IMR-90 (cell line): ENCODE data around the gene SERPINB4. TPM values are rescaled to one million over a fixed set of nuclear protein-coding genes. Genes with fewer than 3 reads are reported as not detected.

ENCODE experiments used
- ATAC-seq: fragments of 200-7000 bp; cut with Tn5 transposase; 2 replicates; pipeline ENCODE4 v1.9.1; 2020; ENCODE audit warnings: low read depth, mild to moderate bottlenecking, moderate library complexity
- BruUV-seq: library from RNA; stranded (reverse); fragments of 400-500 nt; replicated peaks from 2 replicates; lab custom pipeline; 2021; lab: Mats Ljungman, UMichigan
- CTCF ChIA-PET: fragments of 300-600 bp; formaldehyde crosslinking; extraction: SDS; loops from one replicate; lab custom pipeline; 2021; ENCODE audit warnings: antibody characterized with exemption; lab: Yijun Ruan, JAX
- POLR2A ChIA-PET: fragments of 300-600 bp; sonication (Branson Sonifier 250); formaldehyde crosslinking; loops from one replicate; lab custom pipeline; 2022; ENCODE audit warnings: antibody characterized with exemption; ENCODE audit not compliant: unreplicated experiment; lab: Charles Lee
- DNase-seq: peaks from one replicate; pipeline ENCODE4 v3.0.0; 2013
- H2AFZ ChIP-seq: replicated peaks from 2 replicates; pipeline ENCODE3; 2013; ENCODE audit warnings: low read length, mild to moderate bottlenecking; ENCODE audit not compliant: poor library complexity
- H2AK5ac ChIP-seq: 2 replicates; pipeline ENCODE4 v1.6.1; 2013; ENCODE audit warnings: low read depth, low read length, inconsistent platforms
- H2AK9ac ChIP-seq: replicated peaks from 2 replicates; pipeline ENCODE3; 2013; ENCODE audit warnings: mild to moderate bottlenecking, low read depth, low read length, moderate library complexity; ENCODE audit not compliant: poor library complexity
- H2BK120ac ChIP-seq: 2 replicates; pipeline ENCODE4 v1.6.1; 2013; ENCODE audit warnings: low read depth, low read length, inconsistent platforms
- H2BK15ac ChIP-seq: 3 replicates; pipeline ENCODE4 v1.6.1; 2013; ENCODE audit warnings: low read depth, low read length, inconsistent platforms
- H2BK20ac ChIP-seq: 2 replicates; pipeline ENCODE4 v1.6.1; 2013; ENCODE audit warnings: low read depth, mild to moderate bottlenecking, inconsistent platforms, low read length, moderate library complexity
- H2BK5ac ChIP-seq: 2 replicates; pipeline ENCODE4 v1.6.1; 2013; ENCODE audit warnings: mild to moderate bottlenecking, low read depth, low read length, inconsistent platforms; ENCODE audit not compliant: poor library complexity, severe bottlenecking
- H3K14ac ChIP-seq: replicated peaks from 2 replicates; pipeline ENCODE4 v1.6.1; 2013; ENCODE audit warnings: low read depth, low read length, inconsistent platforms
- H3K18ac ChIP-seq: 2 replicates; pipeline ENCODE4 v1.6.1; 2013; ENCODE audit warnings: low read depth, low read length, control low read depth
- H3K23ac ChIP-seq: 2 replicates; pipeline ENCODE4 v1.6.1; 2013; ENCODE audit warnings: low read depth, low read length, inconsistent platforms
- H3K27ac ChIP-seq: 2 replicates; pipeline ENCODE4 v1.5.1; 2013; ENCODE audit warnings: mild to moderate bottlenecking, control low read depth, low read length; ENCODE audit not compliant: insufficient read depth
- H3K27me3 ChIP-seq: 2 replicates; pipeline ENCODE4 v1.6.1; 2013; ENCODE audit warnings: low read length; ENCODE audit not compliant: control insufficient read depth, insufficient read depth
- H3K36me3 ChIP-seq: 2 replicates; pipeline ENCODE4 v1.6.1; 2013; ENCODE audit warnings: low read length, mixed read lengths; ENCODE audit not compliant: control insufficient read depth, insufficient read depth
- H3K4ac ChIP-seq: 2 replicates; pipeline ENCODE4 v1.6.1; 2013; ENCODE audit warnings: low read depth, low read length, inconsistent platforms
- H3K4me1 ChIP-seq: 2 replicates; pipeline ENCODE4 v1.6.1; 2013; ENCODE audit warnings: low read length, mixed read lengths; ENCODE audit not compliant: control insufficient read depth, insufficient read depth
- H3K4me2 ChIP-seq: 2 replicates; pipeline ENCODE4 v1.6.1; 2013; ENCODE audit warnings: low read depth, mild to moderate bottlenecking, control low read depth, low read length, moderate library complexity
- H3K4me3 ChIP-seq: 2 replicates; pipeline ENCODE4 v1.5.1; 2013; ENCODE audit warnings: low read depth, mild to moderate bottlenecking, control low read depth, low read length, moderate library complexity; ENCODE audit not compliant: insufficient read depth
- H3K56ac ChIP-seq: 2 replicates; pipeline ENCODE4 v1.6.1; 2013; ENCODE audit warnings: low read length, inconsistent platforms; ENCODE audit not compliant: insufficient read depth; ENCODE audit errors: extremely low read depth
- H3K79me1 ChIP-seq, 2 experiments: 2 replicates each; pipeline ENCODE4 v1.6.1; 2013; ENCODE audit warnings: low read length in 2 of 2, inconsistent platforms in 1 of 2, low read depth in 1 of 2
- H3K9ac ChIP-seq: 2 replicates; pipeline ENCODE4 v1.6.1; 2013; ENCODE audit warnings: low read depth, low read length, control low read depth
- H3K9me1 ChIP-seq: 2 replicates; pipeline ENCODE4 v1.6.1; 2013; ENCODE audit warnings: low read length, inconsistent platforms; ENCODE audit not compliant: insufficient read depth
- H3K9me3 ChIP-seq: 2 replicates; pipeline ENCODE4 v1.6.1; 2013; ENCODE audit warnings: low read length; ENCODE audit not compliant: control insufficient read depth, insufficient read depth
- H4K20me1 ChIP-seq: 2 replicates; pipeline ENCODE4 v1.6.1; 2013; ENCODE audit warnings: low read length, inconsistent platforms; ENCODE audit not compliant: insufficient read depth
- H4K5ac ChIP-seq: 2 replicates; pipeline ENCODE4 v1.6.1; 2013; ENCODE audit warnings: mild to moderate bottlenecking, low read depth, low read length, control low read depth
- H4K8ac ChIP-seq, 2 experiments: 2 replicates each; pipeline ENCODE4 v1.6.1; 2013; ENCODE audit warnings: low read depth in 2 of 2, low read length in 2 of 2, control low read depth in 1 of 2, inconsistent platforms in 1 of 2
- H4K91ac ChIP-seq: 2 replicates; pipeline ENCODE4 v1.6.1; 2013; ENCODE audit warnings: low read depth, low read length, inconsistent platforms; ENCODE audit not compliant: insufficient read depth
- MAFK ChIP-seq: IDR thresholded peaks from 2 replicates; pipeline ENCODE4 v1.6.1; 2012; ENCODE audit warnings: low read depth, low read length, improper control_type of control experiment
- SMC3 ChIP-seq: fragments of 150-350 bp; IDR thresholded peaks from 2 replicates; pipeline ENCODE4 v1.6.1; 2016; ENCODE audit warnings: low read depth, mild to moderate bottlenecking, antibody characterized with exemption, low read length, moderate library complexity
- WGBS, 2 experiments: methylation state at CpG; one replicate each; pipeline versions ENCODE4 v1.1.5 to v1.1.7; 2013; ENCODE audit warnings: missing lambda C conversion rate in 2 of 2; ENCODE audit not compliant: insufficient read length in 1 of 2; ENCODE audit errors: extremely low coverage in 2 of 2; 5-methylcytosine and 5-hydroxymethylcytosine counted together
- dilution Hi-C: fragments of 300-500 bp; cut with HindIII; formaldehyde crosslinking; loops from one replicate; pipeline ENCODE4 v1.14.3; 2018; ENCODE audit warnings: low sequenced_read_pairs; ENCODE audit not compliant: unreplicated experiment
- in situ Hi-C: fragments of 300-500 bp; cut with MboI; formaldehyde crosslinking; loops from 3 replicates; pipeline ENCODE4 v1.14.3; 2019; ENCODE audit warnings: low sequenced_read_pairs, inconsistent platforms, mixed read lengths
- intact Hi-C: fragments of 100-400 bp; cut with micrococcal nuclease; formaldehyde crosslinking; loops from 2 replicates; pipeline ENCODE4 v1.10.0; 2022
- polyA plus RNA-seq, 3 experiments: library from polyadenylated mRNA; depleted of rRNA; stranded (reverse); fragments of >200 nt; gene quantifications; 2 replicates each; pipeline ENCODE4 v1.2.3, GENCODE V29; 2012; ENCODE audit warnings: low replicate concordance in 1 of 3
- total RNA-seq: library from RNA; depleted of rRNA; stranded (reverse); fragments of >200 nt; gene quantifications from 2 replicates; pipeline ENCODE4 v1.2.3, GENCODE V29; 2012

The SERPINB4 gene
- total and polyA plus RNA-seq, 2 of the 4 experiments (the other 2 are of a cell fraction): not detected

DNA sequence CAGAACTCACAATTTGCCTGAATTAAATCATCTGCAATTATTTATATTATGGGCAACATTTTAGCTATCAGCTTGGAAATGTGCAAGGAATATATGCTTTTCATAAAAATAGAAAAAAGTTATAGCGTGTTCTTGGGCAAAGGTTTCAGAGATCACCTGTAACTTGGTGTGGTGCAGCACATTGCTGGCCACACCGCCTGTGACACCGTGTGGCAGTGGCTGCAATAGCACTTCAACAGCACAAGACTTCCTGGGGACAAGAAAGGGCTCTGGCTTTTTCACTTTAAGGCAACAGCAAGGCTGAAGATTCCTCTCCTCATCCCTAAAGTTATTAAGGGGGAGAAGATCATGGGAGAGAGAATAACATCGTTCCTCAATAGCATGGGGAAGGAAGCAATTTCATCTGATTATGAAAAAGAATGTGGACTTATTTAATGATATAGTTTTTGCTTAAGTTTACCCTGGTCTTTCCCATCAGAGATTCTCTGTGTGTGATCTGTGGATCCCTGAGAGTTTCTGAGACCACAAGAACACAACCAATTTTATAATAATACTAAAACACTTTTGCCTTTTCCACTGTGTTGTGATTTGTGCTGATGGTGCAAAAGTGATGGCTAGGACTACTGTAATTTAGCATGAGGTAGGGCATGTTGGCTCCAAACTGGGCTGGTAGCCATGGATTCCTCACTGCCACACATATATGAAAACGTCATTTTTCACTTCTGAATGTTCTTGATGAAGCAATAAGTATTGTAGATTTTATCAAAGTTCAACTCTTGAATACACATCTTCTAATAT lies 32.7 kb upstream of the SERPINB4 start:
- TF ChIP-seq MAFK: peak; percentile 82
- TF ChIP-seq SMC3: no peak
- no peaks in the 10 kb centered on the region for H3K9me3 ChIP-seq
- no TSS peak for BruUV-seq
- no peak overlapping the region for H3K14ac ChIP-seq
- no CpG with 5 or more reads among the region's 5 CpGs for WGBS, 2 experiments
- H3K36me3 ChIP-seq: no peaks in the 10 kb centered on the region
- H3K79me1 ChIP-seq: no peaks in the 10 kb centered on the region
- H2AFZ ChIP-seq: no peak overlapping the region
- H4K20me1 ChIP-seq: no peaks in the 10 kb centered on the region
- H4K91ac ChIP-seq: no peak overlapping the region
- ChIA-PET POLR2A (no interaction called here), CTCF (no interaction called here)
- no peak overlapping the region for H4K5ac ChIP-seq
- no peak overlapping the region for H2BK5ac ChIP-seq
- H4K8ac ChIP-seq: no peak overlapping the region
- no peak for DNase-seq
- no peak for ATAC-seq
- no peak overlapping the region for H2BK20ac ChIP-seq
- no peak overlapping the region for H2BK15ac ChIP-seq
- dilution Hi-C loops: no loop called here
- H3K9me1 ChIP-seq: no peaks in the 10 kb centered on the region
- no peak overlapping the region for H3K4me2 ChIP-seq
- no peak overlapping the region for H3K4ac ChIP-seq
- H3K4me3 ChIP-seq: no peak overlapping the region
- H3K18ac ChIP-seq: no peak overlapping the region
- intact Hi-C loops: no loop called here
- in situ Hi-C loops: no loop called here
- H3K4me1 ChIP-seq: no peaks in the 10 kb centered on the region
- no peaks in the 10 kb centered on the region; the same call in 1 of the 2 replicates for H3K27me3 ChIP-seq
- H2AK5ac ChIP-seq: no peak overlapping the region
- H3K27ac ChIP-seq: no peak overlapping the region
- H3K23ac ChIP-seq: no peak overlapping the region
- H3K9ac ChIP-seq: no peak overlapping the region
- no peak overlapping the region for H2AK9ac ChIP-seq
- H3K56ac ChIP-seq: no peak overlapping the region
- no peak overlapping the region for H2BK120ac ChIP-seq
